GM10266 (cell line): ENCODE data around the gene RPL38.

ENCODE experiments used
- DNase-seq: peaks from one replicate; pipeline ENCODE4 v3.0.0; 2012; ENCODE audit errors: extremely low spot score
- CTCF ChIP-seq: IDR thresholded peaks from 2 replicates; pipeline ENCODE4 v1.5.1; 2012; ENCODE audit warnings: mild to moderate bottlenecking, low read depth; ENCODE audit not compliant: control insufficient read depth, insufficient read depth; ENCODE audit errors: missing control alignments

The RPL38 gene

GRCh38 chr17:74160656-74161502 lies 42.6 kb upstream of the RPL38 start:
- DNase-seq = no peak
- no peak for TF ChIP-seq CTCF

- DNase-seq = no peak
- no peak for TF ChIP-seq CTCF
Measured at GRCh38 chr17:74161503-74161875, 42.0 kb upstream of the RPL38 start.

- no peak for DNase-seq
- TF ChIP-seq CTCF = no peak
Measured at GRCh38 chr17:74163271-74163821, 40.1 kb upstream of the RPL38 start.

- no peak for TF ChIP-seq CTCF
- DNase-seq = no peak
Measured at GRCh38 chr17:74163836-74164235, 39.6 kb upstream of the RPL38 start.

GRCh38 chr17:74164446-74165045 lies 38.9 kb upstream of the RPL38 start:
- no peak for DNase-seq
- TF ChIP-seq CTCF = no peak

GRCh38 chr17:74165797-74166365 lies 37.6 kb upstream of the RPL38 start:
- TF ChIP-seq CTCF = no peak
- no peak for DNase-seq
